GM20000 (cell line): ENCODE results near the gene DYNLT5.
A peak's percentile ranks its signal among the peaks of the same experiment; 100 is the strongest.

Experiments used
- DNase-seq: peaks from one replicate; pipeline ENCODE4 v3.0.0; 2012; ENCODE audit warnings: low spot score
- TF ChIP-seq, protein P1 (sequence below): IDR thresholded peaks from 2 replicates; pipeline ENCODE4 v1.5.1; 2012; ENCODE audit warnings: mild to moderate bottlenecking, control low read depth; ENCODE audit errors: extremely low read depth, missing control alignments

The DYNLT5 gene

DNA sequence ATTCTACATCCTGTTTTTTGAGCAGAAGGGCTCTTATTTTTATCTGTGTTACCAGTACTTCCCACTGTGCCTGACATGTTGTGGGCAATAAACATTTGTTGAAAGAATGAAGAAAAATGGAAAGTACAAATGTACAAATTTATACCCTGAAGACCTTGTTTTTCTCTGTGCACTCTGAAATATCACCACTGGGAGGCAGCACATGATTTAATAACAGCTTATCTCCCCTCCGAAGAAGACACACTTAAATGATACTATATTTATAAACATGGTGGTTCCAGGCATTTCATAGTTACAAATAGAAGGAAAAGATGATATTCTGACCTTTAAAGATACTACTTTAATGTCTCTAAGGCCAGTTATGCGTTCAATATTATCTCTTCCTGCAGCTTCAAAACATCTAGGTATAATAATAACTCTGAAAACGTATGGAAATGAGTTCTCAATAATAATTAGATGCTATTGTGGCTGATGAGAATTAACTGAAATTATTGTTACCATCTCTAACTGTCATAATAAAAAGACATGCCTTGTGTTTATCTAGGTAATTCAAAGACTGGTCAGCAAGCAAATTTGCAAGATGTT is 12.8 kb downstream of the DYNLT5 start:
- DNase-seq, result peak; percentile 59

DNA sequence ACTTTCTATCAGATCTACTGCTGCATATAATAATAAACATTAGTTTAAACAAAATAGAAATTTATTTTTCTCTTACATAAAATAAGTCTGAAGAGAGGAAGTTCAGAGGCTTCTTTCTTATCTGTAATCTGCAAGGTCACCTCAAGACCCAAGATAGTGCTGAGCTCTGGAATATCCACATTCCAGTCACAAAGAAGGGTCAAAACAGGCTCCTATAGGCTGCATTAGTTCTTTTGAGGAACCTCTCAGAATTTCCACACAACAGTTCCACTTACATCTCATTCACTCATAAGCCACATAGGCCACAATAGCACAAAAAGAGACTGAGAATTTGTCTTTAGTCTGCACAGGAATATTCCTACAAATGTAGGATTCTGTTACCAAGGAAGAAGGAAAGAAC is 15.4 kb downstream of the DYNLT5 start:
- DNase-seq, result no peak
- TF ChIP-seq, protein P1, sequence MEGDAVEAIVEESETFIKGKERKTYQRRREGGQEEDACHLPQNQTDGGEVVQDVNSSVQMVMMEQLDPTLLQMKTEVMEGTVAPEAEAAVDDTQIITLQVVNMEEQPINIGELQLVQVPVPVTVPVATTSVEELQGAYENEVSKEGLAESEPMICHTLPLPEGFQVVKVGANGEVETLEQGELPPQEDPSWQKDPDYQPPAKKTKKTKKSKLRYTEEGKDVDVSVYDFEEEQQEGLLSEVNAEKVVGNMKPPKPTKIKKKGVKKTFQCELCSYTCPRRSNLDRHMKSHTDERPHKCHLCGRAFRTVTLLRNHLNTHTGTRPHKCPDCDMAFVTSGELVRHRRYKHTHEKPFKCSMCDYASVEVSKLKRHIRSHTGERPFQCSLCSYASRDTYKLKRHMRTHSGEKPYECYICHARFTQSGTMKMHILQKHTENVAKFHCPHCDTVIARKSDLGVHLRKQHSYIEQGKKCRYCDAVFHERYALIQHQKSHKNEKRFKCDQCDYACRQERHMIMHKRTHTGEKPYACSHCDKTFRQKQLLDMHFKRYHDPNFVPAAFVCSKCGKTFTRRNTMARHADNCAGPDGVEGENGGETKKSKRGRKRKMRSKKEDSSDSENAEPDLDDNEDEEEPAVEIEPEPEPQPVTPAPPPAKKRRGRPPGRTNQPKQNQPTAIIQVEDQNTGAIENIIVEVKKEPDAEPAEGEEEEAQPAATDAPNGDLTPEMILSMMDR, result no peak

More for the DNA sequence above, 12.8 kb downstream of the DYNLT5 start:
- TF ChIP-seq, protein P1, result peak; percentile 75

- TF ChIP-seq, protein P1, result no peak
- no peak for DNase-seq
Measured at GRCh38 chr1:66768965-66769364, 16.7 kb downstream of the DYNLT5 start.

DNA sequence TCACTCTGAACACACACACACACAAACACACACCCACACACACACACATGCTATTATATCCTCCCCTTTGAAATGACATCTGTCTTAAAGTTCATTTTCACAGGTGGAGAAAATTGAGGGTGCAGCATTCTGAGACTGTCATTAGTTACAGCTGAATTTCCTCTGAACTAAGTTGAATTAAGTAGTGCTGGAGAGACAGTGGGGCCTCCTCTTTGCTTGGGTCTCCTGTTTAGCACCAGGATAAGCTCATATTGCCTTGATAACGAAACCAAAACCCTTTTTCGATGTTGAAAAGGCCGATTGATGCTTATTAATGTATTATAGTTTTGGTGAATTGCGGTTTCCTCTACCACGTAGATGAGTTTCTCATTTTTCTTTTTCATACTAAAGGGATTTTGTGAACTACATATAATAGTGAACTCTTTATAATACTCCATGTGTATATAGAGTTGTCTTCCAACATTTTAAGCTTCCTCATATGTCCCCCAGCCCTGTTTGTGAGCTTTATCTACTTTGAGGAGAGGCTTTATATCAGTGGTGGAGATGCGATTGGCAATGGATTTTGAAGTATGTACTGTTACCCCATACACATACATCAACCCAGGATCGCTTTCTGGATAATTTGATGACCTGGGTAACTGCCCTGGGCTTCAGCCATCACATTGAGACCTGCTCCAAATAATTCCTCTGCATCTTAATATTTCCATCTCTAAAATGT is 17.4 kb downstream of the DYNLT5 start:
- no peak for DNase-seq
- TF ChIP-seq, protein P1, result no peak

- TF ChIP-seq, protein P1, result no peak
Measured at GRCh38 chr1:66770240-66770639, 18.0 kb downstream of the DYNLT5 start.

GRCh38 chr1:66770694-66771093 is 18.4 kb downstream of the DYNLT5 start:
- TF ChIP-seq, protein P1, result no peak

More at GRCh38 chr1:66770240-66770639, 18.0 kb downstream of the DYNLT5 start:
- DNase-seq, result no peak

GRCh38 chr1:66773227-66773626 is 21.0 kb downstream of the DYNLT5 start:
- DNase-seq, result no peak
- TF ChIP-seq, protein P1, result no peak

More at GRCh38 chr1:66770694-66771093, 18.4 kb downstream of the DYNLT5 start:
- DNase-seq, result no peak
